Activated T-helper 17 cell treated with anti-CD3 and anti-CD28 coated beads, Interleukin-2, amount 50 U/mL, for 72 hours (primary cell): ENCODE measurements around the gene SIRPA. TPM values are rescaled to one million over a fixed set of nuclear protein-coding genes. Genes with fewer than 3 reads are reported as not detected.
"Not testable (repeated sequence)": the region's sequence is repeated elsewhere in the genome, so short reads cannot be mapped to it uniquely, and the experiment has no call there.

ENCODE experiments used
- ATAC-seq: fragments of 150-1000 bp; cut with Tn5 transposase; replicated peaks from 2 replicates; pipeline ENCODE4 v1.10.0; 2021; ENCODE audit warnings: mild to moderate bottlenecking, moderate library complexity
- H3K27ac Mint-ChIP-seq: one replicate; pipeline ENCODE4 v1.8.0; 2022; ENCODE audit warnings: mixed read lengths
- H3K27me3 Mint-ChIP-seq: one replicate; pipeline ENCODE4 v1.8.0; 2022; ENCODE audit warnings: mixed read lengths
- H3K36me3 Mint-ChIP-seq: one replicate; pipeline ENCODE4 v1.8.0; 2022; ENCODE audit warnings: low read depth, mild to moderate bottlenecking, mixed read lengths
- H3K4me1 Mint-ChIP-seq: one replicate; pipeline ENCODE4 v1.8.0; 2022; ENCODE audit warnings: mixed read lengths
- H3K4me3 Mint-ChIP-seq: one replicate; pipeline ENCODE4 v1.8.0; 2022; ENCODE audit warnings: mild to moderate bottlenecking, mixed read lengths
- H3K9me3 Mint-ChIP-seq: one replicate; pipeline ENCODE4 v1.8.0; 2022; ENCODE audit warnings: mixed read lengths
- total RNA-seq, 2 donors: library from RNA; stranded (reverse); gene quantifications; one replicate each; pipeline ENCODE4 v1.2.3, GENCODE V29; 2022

SIRPA gene
- total RNA-seq, 2 donors from 2014 or later = 0.05 TPM; not detected in 1

DNA sequence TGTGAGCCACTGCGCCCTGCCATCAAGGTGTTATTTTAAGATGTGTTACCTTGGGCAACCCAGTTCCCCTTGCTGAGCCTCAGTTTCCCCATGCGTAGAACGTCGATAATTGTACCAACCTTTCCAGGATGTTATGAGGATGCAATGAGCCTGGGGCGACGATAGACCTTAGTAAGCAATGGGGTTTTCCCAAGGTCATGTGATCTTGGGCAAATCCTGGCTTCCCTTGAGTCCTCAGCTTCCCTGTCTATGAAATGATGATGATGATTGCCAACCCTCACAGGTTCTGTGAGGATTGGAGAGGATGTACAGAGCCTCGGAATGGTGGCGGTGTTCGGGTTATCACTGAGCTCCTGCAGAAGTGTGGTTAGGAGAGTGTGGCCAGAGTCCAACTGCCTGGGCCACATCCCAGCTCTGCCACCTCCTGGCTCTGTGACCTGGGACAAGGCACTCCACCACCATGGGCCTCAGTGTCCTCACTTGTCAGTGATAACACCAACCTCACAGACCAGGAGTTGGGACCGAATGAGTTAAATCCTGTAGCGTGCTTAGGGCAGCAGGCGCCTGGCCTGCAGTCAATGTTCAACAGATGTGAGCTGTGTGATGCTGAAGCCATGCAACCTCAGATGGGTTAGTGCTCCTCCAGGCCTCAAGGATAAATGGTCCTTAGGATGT lies 23.4 kb downstream of the SIRPA start:
- Mint-ChIP-seq H3K27me3 (no peaks in the 10 kb centered on the region), H3K9me3 (no peaks in the 10 kb centered on the region), H3K4me3 (no peak overlapping the region), H3K27ac (no peak overlapping the region), H3K36me3 (no peaks in the 10 kb centered on the region), H3K4me1 (no peaks in the 10 kb centered on the region)
- ATAC-seq = no peak

DNA sequence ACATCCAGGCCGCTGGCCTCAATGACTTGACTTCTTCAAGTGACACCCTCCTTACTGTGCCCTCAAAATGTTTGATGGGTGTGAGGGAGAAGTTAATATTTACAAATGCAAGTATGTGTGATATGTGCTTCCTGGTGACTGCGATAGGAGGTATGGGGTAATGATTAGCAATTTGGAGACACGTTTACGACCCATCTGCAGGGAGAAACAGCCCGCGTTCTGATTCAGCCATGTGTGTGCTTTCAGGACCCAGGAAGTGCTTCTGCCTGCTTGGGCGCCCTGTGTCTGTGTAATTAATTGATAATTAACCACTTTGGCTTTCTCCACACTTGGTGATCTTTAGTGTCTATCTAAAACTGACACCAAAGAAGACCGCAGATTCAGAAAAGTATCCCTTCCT lies 25.0 kb downstream of the SIRPA start:
- no peaks in the 10 kb centered on the region for H3K9me3 Mint-ChIP-seq
- ATAC-seq = no peak
- no peaks in the 10 kb centered on the region for H3K36me3 Mint-ChIP-seq
- H3K4me3 Mint-ChIP-seq = no peak overlapping the region
- no peak overlapping the region for H3K27ac Mint-ChIP-seq
- no peaks in the 10 kb centered on the region for H3K4me1 Mint-ChIP-seq
- H3K27me3 Mint-ChIP-seq = no peaks in the 10 kb centered on the region

DNA sequence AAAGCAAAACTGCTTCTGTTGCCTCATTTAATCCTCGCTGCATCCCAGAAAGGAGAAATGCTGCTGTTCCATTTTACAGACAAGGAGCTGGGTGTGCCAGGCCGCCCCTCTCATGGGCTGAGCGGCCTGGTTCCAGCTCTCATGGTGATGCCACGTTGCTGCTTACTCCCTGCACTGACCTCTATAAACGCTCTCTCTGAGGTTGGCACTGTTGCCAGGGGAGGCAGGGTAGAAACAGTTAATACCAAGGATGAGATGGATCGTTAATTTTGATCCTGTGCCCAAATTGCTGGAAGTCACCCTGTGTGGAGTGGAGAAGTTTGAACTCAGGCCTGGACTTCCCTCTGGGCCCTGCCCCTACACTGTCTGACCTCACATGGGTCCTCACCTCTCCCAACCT lies 25.6 kb downstream of the SIRPA start:
- H3K27ac Mint-ChIP-seq = no peak overlapping the region
- H3K36me3 Mint-ChIP-seq = no peaks in the 10 kb centered on the region
- no peaks in the 10 kb centered on the region for H3K4me1 Mint-ChIP-seq
- ATAC-seq = no peak
- H3K27me3 Mint-ChIP-seq = peaks cover under 1% of the 10 kb centered on the region
- H3K9me3 Mint-ChIP-seq = no peaks in the 10 kb centered on the region
- no peak overlapping the region for H3K4me3 Mint-ChIP-seq

DNA sequence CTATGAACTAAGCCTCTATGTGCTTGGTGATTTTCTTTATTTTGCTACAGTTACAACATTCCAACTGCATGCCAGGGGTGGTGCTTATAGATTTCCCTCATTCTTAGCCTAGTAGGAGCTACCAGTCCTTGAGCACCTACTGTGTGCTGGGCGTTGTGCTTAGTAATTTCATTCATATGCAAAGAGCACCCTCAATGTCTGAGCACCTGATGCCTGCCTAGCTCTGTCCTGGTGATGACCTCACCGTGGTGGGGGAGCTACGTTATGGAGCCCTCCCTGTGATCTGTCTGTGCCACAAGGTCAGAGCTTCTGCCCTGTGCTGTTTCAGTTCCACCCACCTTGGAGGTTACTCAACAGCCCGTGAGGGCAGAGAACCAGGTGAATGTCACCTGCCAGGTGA lies 26.8 kb downstream of the SIRPA start:
- not testable (repeated sequence) for H3K4me3 Mint-ChIP-seq, H3K27me3 Mint-ChIP-seq, H3K9me3 Mint-ChIP-seq, H3K4me1 Mint-ChIP-seq, H3K27ac Mint-ChIP-seq, H3K36me3 Mint-ChIP-seq, ATAC-seq

DNA sequence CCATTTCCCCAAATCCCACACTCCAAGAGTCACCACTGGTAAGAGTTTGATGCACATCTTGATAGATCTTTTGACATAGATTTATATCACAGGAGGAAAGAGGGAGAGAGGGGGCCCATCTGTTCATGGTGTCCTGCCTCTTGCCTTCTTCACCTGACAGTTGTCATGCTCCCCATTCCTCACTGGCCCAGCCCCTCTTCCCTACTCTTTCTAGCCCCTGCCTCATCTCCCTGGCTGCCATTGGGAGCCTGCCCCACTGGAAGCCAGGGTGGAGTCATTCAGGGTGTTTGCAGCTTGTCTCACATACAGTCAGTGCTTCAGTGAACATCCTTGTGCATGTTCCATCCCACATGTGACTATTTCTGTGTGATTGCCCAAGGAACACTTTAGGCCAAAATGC lies 27.6 kb downstream of the SIRPA start:
- Mint-ChIP-seq H3K9me3 (no peaks in the 10 kb centered on the region), H3K27me3 (peaks cover 4% of the 10 kb centered on the region), H3K36me3 (no peaks in the 10 kb centered on the region), H3K4me3 (no peak overlapping the region), H3K4me1 (no peaks in the 10 kb centered on the region), H3K27ac (no peak overlapping the region)
- ATAC-seq = no peak

DNA sequence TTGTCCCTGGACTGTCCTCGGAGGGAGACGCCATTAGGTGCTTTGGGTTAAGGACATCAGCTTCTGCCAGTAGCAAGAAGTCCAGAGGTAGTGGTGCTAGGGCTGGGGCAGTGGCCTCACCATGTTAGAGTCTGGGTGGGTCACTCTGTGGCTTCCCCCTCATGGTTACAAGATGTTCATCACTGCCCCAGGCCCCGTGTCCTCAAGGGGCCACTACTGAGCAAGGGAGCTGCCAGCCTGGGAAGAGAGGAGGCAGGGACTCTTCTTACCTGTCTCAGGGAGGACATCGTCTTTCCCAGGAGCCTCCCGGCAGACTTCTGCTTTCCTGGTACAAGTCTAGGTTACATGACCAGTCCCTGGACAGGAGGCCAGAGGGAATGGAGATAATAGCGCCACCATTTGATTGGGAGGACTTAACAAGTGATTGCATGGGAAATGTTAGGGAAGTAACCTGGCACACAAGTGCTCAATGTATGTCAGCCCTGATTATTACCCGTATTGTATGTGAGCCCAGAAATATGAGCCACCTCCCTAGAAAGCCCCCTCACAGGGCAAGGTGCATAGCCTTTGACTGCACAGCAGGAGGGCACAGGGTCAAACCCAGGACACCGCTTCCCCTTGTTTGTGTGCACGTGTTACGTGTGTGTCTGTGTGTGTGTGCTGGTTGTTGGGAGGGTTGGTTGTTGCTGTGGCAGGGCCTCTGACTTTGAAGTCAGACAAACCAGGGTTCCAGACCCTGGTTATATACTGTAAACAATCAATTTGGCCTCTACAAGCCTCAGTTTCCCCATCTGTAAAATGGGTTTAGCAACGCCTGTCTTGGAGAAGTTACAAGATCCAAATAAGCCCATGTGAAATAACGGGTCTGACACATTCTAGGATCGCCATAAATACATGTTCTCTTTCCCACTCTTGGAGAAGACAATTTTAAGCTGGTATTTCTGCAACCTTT lies 30.0 kb downstream of the SIRPA start:
- H3K36me3 Mint-ChIP-seq = no peaks in the 10 kb centered on the region
- ATAC-seq = no peak

DNA sequence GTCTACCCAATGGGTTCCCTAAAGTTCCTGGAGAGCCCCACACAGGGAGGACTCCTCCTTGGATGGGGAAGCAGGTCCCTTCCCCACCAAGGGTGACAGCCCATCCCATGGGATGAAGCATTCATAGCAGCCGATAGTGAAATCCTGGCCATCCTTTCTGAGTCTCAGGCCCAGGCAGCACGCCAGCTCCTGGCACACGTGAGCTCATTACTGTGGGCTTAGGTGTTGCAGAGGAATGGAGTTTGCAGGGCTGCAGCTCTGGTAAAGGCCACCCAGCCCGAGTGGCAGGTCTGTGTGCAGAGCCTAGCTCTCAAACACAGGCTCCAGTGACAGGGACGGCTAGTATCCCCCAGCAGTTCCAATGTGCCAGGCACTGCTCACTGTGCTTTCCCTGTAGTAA lies 31.0 kb downstream of the SIRPA start:
- H3K27ac Mint-ChIP-seq = no peak overlapping the region
- no peaks in the 10 kb centered on the region for H3K4me1 Mint-ChIP-seq
- peaks cover 18% of the 10 kb centered on the region for H3K27me3 Mint-ChIP-seq
- ATAC-seq = no peak
- no peaks in the 10 kb centered on the region for H3K9me3 Mint-ChIP-seq
- H3K4me3 Mint-ChIP-seq = no peak overlapping the region
- no peaks in the 10 kb centered on the region for H3K36me3 Mint-ChIP-seq

More for the DNA sequence above, 30.0 kb downstream of the SIRPA start:
- Mint-ChIP-seq H3K27me3 (peaks cover 16% of the 10 kb centered on the region), H3K4me1 (no peaks in the 10 kb centered on the region), H3K4me3 (no peak overlapping the region), H3K9me3 (no peaks in the 10 kb centered on the region), H3K27ac (no peak overlapping the region)

DNA sequence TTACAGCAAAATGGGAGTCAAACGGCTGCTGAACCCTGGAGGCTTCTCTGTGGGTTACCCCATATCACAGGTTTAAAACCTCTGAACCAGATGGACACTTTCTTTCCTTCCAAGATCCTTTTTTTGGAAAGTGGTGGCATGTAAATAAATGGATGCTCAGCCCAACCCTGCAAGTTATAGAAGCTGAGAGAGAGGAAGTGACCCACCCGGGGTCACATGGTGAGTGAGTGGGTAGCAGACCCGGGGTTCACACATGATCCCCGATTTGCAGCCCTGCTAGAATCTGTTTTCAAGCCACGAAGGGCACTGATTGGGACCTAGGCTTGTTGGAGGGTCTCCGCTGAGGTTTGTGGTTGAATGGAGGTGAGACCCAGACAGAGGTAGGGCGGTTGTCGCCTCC lies 32.0 kb downstream of the SIRPA start:
- no peaks in the 10 kb centered on the region for H3K4me1 Mint-ChIP-seq
- H3K27ac Mint-ChIP-seq = no peak overlapping the region
- H3K27me3 Mint-ChIP-seq = peaks cover 24% of the 10 kb centered on the region
- H3K36me3 Mint-ChIP-seq = no peaks in the 10 kb centered on the region
- ATAC-seq = no peak
- no peak overlapping the region for H3K4me3 Mint-ChIP-seq
- no peaks in the 10 kb centered on the region for H3K9me3 Mint-ChIP-seq

DNA sequence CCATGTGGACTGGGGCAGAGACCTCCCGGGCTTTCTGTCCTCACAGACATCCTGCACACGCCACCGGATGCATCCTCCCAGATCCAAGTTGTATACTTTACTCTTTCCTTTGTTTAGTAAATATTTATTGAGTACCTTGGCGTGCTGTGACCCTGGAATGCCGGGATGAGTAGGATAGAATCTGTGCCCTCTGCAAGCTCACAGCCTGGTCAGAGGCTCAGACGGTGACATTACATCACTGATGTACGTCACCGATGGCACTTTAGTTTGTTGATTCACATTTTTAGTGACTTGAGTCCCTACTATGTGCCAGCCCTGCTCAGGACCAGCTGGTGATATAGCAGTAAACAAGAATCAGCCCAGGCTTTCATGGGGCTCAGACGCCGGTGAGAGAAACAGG lies 32.9 kb downstream of the SIRPA start:
- Mint-ChIP-seq H3K27me3 (peaks cover 34% of the 10 kb centered on the region), H3K4me3 (no peak overlapping the region), H3K27ac (no peak overlapping the region), H3K36me3 (no peaks in the 10 kb centered on the region), H3K4me1 (no peaks in the 10 kb centered on the region), H3K9me3 (no peaks in the 10 kb centered on the region)
- no peak for ATAC-seq

DNA sequence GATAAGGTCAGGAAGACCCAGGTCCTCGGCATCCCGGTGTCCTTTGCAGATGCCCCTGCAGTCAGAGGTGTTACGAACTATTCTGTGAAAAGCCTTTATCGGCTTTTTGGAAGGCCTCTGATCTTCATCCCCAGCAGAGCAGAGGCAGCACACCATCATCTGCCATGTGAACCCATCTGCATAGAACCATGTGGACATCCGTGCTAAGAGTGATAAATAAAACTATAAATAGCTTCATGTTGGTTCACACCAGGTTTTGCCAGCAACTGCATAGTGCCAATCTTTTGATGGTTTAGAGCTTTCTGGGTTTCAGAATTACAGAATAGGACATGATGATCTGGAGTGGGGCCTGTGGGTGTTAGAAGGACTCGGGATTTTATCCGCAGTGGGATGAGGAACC lies 33.6 kb downstream of the SIRPA start:
- no peaks in the 10 kb centered on the region for H3K36me3 Mint-ChIP-seq
- H3K4me3 Mint-ChIP-seq = no peak overlapping the region
- H3K27me3 Mint-ChIP-seq = peaks cover 34% of the 10 kb centered on the region
- no peaks in the 10 kb centered on the region for H3K9me3 Mint-ChIP-seq
- no peak for ATAC-seq
- no peak overlapping the region for H3K27ac Mint-ChIP-seq
- H3K4me1 Mint-ChIP-seq = no peaks in the 10 kb centered on the region

DNA sequence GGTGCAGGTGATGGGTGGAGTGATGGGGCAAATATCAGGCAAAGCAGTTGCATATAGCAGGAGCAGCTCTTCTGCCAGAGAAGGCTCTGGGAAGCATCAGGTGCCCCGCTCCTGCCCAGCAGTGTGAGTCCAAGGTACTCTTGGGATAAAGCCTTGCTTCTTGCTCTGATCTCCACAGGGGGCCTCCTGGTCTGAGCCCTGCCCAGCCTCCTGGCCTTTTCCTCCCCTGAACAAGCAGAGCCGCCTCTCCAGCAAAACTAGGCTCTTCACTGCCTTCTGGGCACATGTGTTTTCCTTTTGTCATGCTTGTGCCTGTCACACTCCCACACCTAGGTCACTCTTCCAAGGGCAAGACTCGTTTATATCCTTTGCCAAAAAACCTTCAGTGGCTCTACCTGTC lies 34.3 kb downstream of the SIRPA start:
- H3K4me1 Mint-ChIP-seq = no peaks in the 10 kb centered on the region
- peaks cover 34% of the 10 kb centered on the region for H3K27me3 Mint-ChIP-seq
- H3K9me3 Mint-ChIP-seq = no peaks in the 10 kb centered on the region
- no peak for ATAC-seq
- no peaks in the 10 kb centered on the region for H3K36me3 Mint-ChIP-seq
- H3K4me3 Mint-ChIP-seq = no peak overlapping the region
- no peak overlapping the region for H3K27ac Mint-ChIP-seq

DNA sequence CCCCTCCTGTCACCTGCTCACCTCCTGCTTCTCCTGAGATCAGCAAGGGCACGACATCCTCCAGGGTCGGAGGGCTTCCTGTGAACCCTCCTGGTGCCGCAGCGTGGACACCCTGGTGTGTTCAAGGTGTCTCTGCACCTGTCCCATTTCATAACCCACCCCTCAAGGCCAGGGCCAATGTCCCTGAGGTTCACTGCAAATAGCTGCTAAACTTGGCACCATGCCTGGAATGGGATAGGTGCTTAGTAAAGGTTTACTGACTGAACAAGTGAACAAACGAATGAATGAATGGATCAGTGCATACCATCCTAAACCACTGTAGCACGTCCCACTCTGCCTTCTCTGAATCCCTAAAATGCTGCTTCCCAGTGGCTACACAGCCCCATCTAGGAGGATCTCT lies 35.0 kb downstream of the SIRPA start:
- ATAC-seq = no peak
- H3K4me3 Mint-ChIP-seq = no peak overlapping the region
- no peaks in the 10 kb centered on the region for H3K9me3 Mint-ChIP-seq
- no peaks in the 10 kb centered on the region for H3K36me3 Mint-ChIP-seq
- no peak overlapping the region for H3K27ac Mint-ChIP-seq
- H3K27me3 Mint-ChIP-seq = peaks cover 38% of the 10 kb centered on the region
- no peaks in the 10 kb centered on the region for H3K4me1 Mint-ChIP-seq

DNA sequence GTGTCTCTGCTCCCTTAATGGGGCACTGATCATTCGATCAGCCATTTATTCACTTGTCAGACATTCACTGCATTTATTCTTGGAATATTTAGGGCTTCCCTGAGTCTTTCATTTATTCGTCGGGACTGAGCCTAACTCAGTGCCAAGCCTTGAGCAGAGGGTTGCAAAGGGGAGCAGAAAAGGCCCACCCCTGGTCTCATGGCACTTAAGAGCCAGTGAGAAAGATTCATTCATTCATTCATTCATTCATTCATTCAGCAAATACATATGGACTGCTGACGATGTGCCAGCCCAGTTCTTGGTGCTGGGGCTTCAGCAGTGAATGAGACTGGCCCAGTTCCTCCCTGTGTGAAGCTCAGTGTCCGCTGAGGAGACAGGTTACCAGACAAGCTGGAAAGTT lies 36.6 kb downstream of the SIRPA start:
- Mint-ChIP-seq H3K27ac (no peak overlapping the region), H3K4me1 (no peaks in the 10 kb centered on the region), H3K9me3 (no peaks in the 10 kb centered on the region), H3K36me3 (no peaks in the 10 kb centered on the region), H3K4me3 (no peak overlapping the region), H3K27me3 (peaks cover 37% of the 10 kb centered on the region)
- no peak for ATAC-seq

DNA sequence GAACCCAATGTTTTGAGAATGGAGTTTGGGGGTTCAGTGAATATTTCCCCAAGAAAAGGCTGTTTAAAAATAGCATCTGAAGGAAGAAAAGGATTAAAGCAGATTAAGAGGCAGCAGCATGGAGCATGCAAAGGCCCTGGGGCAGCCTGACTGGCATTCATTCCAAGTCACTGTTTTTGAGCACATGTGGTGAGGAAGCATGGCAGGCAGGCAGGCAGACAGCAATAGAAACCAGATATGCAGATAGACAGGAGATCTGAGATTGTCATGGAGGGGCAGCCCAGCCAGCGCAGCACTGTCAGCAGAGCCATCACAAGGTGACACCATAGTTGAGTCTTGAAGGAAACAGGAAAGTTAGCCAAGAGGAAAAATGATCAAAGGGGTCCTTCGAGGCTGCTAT lies 37.8 kb downstream of the SIRPA start:
- H3K9me3 Mint-ChIP-seq = no peaks in the 10 kb centered on the region
- peaks cover 38% of the 10 kb centered on the region for H3K27me3 Mint-ChIP-seq
- no peaks in the 10 kb centered on the region for H3K36me3 Mint-ChIP-seq
- no peak overlapping the region for H3K4me3 Mint-ChIP-seq
- no peak overlapping the region for H3K27ac Mint-ChIP-seq
- ATAC-seq = no peak
- no peaks in the 10 kb centered on the region for H3K4me1 Mint-ChIP-seq

DNA sequence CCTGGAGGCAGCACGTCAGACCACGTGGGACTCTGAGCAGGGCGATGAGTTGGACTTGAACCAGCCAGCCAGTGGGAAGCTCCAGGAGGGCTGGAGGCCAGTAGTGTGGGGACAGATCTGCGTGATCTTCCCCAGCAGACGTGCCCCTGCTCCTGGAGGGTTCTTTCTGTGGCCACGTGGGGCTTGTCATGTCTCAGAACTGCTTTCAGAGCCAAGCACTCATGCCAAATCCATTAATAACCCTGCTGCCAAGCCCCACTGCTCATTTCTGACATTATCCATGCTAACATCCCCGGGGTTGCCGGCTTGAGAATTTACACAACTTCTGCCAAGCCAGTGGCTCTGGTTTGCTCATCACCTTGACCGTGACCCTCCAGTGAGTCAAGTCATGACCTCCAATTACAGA lies 38.3 kb downstream of the SIRPA start:
- H3K36me3 Mint-ChIP-seq = no peaks in the 10 kb centered on the region
- H3K27me3 Mint-ChIP-seq = peaks cover 37% of the 10 kb centered on the region
- H3K9me3 Mint-ChIP-seq = no peaks in the 10 kb centered on the region
- no peak overlapping the region for H3K27ac Mint-ChIP-seq
- H3K4me3 Mint-ChIP-seq = no peak overlapping the region
- no peaks in the 10 kb centered on the region for H3K4me1 Mint-ChIP-seq
- no peak for ATAC-seq
